ENCODE measurements around the gene DNASE1L1.
A peak's percentile ranks its signal among the peaks of the same experiment; 100 is the strongest.

Gene DNASE1L1

DNA sequence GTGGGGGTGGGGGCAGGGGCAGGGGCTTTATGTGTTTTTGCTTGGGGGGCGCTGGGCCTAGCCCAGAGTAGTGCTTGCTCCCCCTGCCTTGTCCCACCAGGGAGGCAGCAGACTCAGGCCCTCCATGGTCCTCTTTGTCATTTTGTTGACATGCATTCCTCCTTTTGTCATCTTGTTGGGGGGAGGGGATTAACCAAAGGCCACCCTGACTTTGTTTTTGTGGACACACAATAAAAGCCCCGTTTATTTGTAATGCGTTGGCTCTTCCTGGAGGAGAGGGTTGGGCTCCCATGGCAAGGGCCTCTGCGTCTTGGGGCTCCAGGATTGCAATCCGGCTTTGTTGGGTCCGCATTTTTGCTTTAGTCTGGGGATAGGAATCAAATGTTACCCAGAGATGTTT is 27.8 kb downstream of the DNASE1L1 start:
- no peak for DNase-seq

DNA sequence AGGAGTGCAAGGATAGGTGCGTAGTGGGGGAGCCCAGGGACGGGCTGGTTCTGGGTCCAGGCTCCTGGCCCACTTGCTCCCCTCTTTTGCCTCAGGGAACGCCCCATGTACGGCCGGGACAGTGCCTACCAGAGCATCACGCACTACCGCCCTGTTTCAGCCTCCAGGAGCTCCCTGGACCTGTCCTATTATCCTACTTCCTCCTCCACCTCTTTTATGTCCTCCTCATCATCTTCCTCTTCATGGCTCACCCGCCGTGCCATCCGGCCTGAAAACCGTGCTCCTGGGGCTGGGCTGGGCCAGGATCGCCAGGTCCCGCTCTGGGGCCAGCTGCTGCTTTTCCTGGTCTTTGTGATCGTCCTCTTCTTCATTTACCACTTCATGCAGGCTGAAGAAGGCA is 28.3 kb downstream of the DNASE1L1 start:
- no peak for DNase-seq

DNA sequence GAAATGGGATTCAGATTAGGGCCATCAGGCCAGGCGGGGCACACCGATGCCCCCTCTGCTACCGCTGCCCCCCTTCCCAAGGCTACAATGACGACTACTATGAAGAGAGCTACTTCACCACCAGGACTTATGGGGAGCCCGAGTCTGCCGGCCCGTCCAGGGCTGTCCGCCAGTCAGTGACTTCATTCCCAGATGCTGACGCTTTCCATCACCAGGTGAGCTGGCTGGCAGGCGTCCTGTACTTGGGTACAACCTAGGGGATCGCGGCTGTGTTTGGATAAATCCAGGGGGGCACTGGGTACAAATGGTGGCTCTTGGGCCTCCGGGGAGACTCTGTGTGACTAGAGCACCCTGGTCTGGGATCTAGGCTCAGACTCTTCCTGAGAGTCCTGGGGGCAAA is 28.9 kb downstream of the DNASE1L1 start:
- no peak for DNase-seq

DNA sequence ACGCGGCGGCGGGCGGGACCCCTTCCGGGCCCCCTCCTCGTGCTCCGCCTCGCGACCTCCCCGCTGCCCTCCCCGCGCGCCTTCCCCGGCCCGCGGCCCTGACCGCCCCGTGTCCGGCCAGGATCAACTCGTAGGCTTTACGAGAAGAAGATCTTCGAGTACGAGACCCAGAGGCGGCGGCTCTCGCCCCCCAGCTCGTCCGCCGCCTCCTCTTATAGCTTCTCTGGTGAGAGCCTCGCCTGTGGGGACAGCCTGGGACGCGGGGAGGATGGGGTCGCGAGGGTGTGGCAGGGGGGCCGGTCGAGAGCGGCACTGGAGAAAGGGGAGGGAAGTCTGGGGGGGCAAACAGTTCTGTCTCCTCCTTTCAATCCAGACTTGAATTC is 29.5 kb downstream of the DNASE1L1 start:
- no peak for DNase-seq

DNA sequence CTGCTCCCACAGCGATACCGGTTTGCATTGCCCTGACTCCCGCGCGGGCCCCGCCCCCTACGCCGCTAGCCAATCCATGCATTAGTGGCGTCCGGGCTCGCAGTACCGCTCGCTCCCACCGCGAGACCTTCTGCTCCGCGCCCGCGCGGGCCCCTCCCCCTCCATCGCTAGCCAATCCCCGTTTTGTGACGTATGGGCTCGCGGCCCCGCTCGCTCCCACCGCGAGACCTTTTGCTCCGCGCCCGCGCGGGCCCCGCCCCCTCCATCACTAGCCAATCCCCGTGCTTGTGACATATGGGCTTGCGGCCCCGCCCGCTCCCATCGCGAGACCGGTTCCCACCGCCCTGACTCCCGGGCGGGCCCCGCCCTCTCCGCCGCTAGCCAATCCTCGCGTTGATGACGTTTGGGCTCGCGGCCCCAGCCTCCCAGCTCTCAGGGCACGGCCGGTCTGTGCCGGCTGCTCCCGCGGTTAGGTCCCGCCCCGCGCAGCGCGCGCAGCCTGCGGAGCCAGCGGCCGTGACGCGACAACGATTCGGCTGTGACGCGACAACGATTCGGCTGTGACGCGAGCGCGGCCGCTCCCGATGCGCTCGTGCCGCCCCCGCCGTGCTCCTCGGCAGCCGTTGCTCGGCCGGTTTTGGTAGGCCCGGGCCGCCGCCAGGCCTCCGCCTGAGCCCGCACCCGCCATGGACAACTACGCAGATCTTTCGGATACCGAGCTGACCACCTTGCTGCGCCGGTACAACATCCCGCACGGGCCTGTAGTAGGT is 30.1 kb downstream of the DNASE1L1 start, which contains the start of gene EMD:
Gene EMD (plus strand): TSS at position 497 of the 770 bp plus-strand sequence. CDS start 190 bp downstream, at position 687.
- DNase-seq = peak; percentile 98

DNA sequence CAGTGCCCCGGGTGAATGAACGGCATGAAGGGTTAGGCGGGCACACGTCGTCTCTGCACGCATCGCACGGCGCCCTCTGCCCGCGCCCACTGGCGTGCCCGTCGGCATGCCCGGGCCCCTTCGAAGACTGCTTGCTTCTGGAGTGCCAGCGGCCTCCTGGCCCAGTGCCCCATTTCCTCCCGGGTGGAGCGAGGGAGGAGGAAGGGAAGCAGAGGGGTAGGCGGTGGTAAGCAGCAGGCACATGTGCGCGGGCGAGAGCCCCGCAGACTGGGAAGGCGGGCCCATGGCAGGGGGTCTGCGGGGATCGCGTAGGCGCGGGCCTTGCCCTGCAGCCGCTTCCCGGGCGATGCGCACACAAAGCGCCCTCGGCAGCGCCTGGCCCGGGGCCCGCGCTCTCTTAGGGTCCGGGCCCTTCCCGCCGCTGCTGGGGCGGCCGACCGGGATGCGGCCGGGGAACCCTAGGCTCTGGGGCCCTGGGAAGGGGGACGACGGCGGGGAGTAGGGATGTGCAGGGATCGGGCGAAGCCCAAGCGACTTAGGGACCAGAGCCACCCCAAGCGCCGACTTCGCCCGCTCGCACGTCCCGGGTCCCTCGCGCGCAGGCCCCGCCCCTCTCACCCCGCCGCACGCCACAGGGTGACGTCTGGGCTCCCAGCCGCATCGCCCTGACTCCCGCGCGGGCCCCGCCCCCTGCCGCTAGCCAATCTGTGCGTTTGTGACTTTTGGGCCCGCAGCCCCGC is 30.8 kb downstream of the DNASE1L1 start:
- peak; percentile 48 for DNase-seq

DNA sequence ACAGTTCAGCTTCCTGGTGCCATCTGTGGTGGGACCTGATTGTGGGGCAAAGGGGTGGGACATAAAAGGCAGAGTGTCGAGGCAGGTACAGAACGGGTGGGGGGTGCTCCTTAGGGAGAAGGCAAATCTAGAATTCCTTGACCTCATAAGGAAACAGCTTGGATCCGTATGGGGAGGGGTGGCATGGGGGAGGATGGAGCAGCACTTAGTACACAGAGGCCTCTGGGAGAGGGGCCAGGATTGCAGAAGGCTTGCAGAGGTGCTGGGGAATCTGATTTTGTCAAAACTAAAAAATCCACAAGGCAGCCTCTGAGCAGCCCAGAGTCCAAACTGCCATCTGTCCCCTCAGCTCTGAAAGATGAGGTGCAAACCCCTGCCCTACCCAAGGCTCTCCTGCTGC is 32.3 kb downstream of the DNASE1L1 start:
- DNase-seq = peak; percentile 56

DNA sequence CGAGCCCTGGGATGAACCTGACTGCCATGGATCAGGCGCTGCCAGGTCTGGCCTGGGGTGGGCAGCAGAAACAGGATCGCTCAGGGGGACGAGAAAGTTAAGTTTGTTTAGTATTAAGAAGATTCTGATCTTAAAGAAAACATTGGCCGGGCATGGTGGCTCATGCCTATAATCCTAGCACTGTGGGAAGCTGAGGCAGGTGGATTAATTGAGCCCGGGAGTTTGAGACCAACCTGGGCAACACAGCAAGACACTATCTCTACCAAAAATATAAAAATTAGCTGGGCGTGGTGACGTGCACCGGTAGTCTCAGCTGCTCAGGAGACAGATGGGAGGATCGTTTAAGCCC is 33.9 kb downstream of the DNASE1L1 start:
- DNase-seq = no peak

DNA sequence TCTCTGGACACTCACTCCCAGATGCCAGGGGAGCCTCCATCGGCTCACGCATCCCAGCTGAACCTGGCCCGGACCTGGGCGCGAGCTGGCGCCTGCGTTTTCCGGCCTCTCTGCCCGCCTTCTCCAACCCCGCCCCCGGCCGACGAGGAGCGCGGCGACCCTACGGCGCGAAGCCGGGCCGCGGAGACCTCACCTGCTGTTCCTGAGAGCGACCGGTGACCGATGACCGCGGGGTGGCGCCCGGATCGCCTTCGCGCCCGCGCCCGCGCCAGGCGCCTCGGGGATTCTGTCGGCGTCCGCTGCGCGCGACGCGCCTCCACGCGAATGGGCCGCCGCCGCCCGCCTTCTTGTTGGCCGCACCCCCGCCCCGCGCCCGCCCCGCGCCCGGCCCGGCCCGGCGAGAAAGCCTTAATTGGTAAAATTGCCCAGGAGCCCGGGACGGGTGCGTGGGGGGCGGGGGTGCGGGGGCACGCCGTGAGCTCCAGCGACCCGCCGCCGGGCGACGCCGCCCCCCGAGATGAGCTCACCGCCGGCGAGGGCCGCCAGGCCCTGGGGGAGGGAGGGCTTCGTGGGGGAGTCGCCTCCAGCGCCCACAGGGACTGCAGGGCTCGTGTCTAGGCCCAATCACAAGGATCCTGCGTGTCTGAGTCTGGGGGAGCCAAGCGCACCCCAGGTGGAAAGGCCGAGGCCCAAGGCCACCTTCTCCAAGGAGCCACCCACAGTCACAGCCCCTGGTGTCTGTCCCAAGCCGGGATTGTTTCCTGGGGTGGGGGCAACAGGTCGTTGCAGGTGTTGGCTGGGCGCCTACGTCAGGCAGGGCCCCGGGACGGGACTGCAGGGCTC is 34.5 kb downstream of the DNASE1L1 start, which contains the start of gene FLNA:
Gene FLNA (minus strand): TSS at position 322 of the 843 bp plus-strand sequence. CDS start 3,389 bp downstream, outside the sequence.
- DNase-seq = peak; percentile 73

DNA sequence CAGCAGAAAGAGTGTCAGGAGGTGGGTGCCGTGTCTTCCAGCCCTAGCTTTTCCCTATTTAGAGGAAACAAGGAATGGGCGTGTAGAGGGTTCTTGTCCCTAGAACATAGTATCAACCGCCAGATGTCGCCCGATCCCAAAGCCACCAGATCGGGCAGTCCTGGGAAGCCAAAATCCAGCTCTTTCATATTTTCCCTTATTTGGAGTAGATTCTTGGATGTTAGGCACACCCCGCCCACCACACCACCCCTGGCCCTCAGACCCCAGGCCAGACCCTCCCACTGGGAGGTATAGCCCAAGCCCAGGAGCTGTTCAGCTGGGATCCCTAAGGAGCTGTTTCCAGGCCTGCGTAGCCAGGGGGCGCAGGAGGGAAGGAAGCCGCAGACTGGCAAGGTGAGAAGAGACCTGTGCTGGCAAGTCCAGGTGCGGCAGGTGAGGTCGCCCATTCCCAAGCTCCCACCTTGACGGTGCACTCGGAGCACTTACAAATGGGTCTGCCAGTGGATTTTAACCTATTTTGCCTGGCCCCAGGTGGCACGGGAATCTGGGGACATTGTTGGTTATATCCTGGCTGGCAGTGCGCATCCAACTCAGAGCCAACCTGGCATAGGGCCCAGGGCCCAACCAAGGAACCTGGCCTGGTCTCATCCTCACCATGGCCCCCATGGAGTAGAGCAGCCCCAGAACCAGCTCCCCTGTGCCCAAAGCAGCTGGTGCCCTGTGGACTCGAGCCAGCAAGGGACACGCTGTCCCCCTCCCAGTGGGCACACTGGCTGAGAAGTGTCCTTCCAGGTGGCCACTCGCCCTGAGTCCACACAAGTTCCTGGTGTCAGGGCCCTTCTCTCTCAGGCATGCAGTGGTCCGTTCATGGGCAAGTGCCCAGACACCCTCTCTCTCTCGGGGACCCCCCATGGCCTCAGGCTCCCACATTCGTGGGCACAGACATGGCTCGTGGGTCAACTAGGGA is 35.4 kb downstream of the DNASE1L1 start:
- peak; percentile 91 for DNase-seq

DNA sequence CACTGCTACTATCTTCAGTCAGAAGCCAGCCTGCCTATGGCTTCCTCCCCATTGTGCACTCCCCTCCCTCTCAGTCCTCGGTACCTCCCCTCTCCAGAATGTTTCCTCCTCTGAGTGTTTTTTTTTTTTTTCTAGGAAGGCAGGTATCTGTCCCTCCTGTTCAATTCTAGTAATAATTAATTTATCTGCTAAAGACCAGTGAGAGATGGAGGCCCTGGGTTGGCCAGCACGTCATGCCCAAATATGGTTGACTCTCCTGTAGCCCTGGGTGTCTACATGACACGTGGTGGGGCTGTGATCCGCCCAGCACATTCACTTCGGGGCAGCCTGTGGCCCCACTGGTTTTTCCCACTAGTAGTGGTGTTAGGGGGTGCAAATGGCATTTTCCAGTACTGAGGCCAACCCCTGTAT is 36.4 kb downstream of the DNASE1L1 start:
- peak; percentile 74 for DNase-seq

DNA sequence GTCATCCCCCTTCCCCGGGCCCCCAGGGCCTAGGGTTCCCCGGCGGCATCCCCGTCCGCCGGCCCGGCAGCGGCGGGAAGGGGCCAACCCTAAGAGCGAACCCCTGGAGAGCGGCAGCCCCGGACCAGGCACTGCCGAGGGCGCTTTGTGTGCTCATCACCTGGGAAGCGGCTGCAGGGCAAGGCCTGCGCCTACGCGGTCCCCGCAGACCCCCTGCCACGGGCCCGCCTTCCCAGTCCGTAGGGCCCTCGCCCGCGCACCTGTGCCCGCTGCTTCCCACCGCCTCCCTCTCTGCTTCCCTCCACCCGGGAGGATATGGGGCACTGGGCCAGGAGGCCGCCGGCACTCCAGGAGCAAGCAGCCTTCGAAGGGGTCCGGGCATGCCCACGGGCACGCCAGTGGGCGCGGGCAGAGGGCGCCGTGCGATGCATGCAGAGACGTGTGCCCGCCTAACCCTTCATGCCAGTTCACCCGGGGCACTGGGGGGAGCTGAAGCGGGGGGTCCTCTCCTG is 37.2 kb downstream of the DNASE1L1 start:
- DNase-seq = no peak

DNA sequence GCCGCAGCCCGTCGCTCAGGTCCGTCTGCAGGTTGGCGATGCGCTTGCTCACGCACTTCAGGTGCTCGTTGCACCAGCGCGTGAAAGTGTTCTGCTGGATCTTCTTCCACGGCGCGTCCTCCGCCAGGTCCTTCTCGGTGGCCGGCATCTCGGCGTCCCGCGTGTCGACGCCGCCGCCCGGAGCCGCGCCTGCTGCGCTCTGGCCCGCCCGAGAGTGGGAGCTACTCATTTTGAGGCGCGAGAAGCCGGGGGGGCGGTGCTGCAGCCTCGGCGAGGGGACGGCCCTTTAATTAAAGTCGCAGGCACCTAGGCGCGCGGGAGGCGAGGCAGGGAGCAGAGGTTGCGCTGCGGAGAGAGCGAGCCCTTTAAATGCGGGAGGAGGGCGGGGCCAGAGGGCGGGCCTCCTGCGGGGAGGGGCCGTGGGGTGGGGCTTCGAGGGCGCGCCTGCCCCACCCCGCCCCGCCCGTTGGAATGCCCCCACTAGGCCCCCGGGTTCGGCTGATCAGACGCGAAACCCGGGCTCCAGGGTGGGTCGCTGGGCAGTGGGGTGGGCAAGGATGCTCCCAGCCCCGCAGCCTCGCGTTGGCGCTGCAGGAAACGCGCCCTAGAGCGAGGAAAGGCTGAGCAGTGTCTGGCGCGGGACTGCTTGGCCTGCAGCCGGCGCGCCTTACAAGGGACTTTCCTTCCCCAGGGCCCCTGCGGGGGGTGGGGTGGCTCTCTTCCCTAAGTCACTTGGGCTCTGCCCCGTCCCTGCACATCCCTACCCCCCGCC is 37.9 kb downstream of the DNASE1L1 start:
- peak; percentile 95 for DNase-seq

DNA sequence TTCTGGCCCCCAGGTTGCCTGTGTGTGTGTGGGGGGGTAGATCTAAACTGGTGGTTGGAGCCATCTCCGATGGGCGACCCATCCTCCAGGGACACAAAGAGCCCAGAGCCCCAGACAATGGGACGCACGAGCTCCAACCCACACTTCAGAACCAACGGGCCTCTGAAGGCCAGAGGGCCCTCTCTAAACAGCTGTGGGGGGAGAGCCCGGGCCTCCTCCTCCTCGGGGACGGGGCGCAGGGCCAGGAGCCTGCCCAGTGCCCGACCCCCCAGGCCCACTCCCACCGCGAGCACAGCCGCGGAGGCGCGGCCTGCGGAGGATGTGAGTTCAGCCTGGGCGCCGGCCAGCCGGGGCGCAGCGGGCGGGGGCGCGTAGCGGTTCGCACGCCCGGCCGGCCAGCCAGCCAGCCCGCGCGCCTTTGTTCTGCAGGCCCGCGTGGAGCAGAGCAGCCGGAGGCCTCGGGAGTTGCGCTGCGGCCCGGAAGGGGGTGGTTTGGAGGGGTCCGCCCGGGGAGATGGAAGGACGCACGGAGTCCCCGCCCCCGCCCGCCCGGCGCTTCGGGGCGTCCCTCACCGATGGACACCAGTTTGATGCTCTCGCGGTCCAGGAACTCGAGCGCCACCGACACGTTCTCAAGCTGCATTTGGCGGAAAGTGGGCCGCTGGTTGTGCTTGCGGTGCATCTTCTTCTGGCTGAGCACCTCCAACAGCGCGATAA is 38.6 kb downstream of the DNASE1L1 start:
- no peak for DNase-seq

DNA sequence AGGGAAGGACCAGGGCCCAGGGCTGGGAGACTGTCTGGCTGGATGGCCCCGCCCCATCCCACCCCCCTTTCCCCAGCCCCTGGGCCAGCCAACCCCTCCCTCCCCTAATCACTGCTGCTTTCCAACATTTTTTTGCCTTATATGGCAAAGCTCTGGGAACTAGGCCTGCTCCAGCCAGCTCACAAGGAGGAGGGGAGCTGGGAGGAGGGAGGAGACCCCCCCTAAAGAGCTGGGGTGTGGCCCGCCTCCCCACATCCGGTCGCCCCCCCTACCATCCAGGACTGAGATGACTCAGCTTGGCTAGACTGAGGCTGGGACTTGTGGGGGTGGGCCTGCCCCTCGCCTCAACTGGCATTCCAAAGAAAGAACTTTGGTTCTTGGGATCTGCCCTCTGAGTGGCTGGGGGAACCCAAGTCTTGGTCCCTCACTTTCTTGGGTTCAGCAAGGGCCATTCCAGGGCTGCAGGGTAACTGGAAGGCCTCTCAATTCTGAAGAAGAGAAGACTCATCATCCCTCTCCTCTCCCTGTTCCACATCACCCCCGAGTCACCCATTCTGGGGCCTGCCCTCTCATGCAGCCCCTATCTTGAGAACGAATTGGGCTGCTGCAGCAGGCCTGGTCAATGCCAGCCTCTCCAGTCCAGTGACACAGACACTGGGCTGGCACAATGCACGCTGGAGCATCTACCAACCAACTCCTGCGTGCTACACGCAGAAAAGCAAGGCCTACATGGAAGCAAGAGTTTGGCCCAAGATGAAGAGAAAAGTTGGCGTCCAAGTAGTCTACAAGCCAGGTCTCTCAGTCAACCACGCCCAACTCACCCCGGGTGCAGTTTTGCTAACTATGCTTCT is 39.4 kb downstream of the DNASE1L1 start:
- DNase-seq = peak; percentile 97

DNA sequence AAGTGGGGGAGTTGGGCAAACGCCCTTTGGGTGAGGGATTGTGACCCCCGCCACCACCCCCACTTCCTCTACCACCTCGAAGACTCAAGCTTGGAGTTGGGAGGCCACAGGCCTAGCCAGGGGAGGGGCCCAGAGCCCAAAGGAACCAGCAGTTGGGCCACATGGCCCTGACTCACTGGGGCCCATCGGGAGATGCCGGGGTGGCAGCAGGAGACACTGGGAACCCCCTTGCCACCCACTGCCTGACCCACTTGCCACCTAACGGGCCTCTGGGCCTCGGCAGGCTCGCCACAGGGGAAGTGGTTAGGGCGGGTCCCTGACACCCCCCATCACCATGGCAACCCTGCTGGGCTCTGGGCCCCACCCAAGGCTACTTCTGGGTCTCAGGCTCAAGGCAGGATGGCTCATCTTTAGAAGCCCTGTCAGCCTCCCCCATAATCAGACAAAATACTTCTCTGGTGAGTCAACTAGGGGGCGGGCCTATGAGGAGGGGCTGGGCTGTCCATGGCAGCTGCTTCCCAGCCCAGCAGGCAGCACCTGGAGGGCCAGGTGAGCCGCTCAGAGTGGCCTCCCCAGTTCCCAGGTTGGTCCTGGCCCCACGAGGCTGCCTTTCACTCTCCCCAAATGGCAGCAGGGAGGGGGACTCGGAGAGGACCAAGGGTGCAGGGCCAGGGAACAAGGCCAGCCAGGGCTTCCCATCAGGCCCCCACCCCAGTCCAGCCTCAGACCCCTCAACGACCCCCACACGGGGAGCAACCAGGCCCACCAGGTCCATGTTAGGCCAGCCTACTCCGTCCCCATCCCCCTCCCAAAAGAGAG is 40.2 kb downstream of the DNASE1L1 start:
- DNase-seq = peak; percentile 91

DNA sequence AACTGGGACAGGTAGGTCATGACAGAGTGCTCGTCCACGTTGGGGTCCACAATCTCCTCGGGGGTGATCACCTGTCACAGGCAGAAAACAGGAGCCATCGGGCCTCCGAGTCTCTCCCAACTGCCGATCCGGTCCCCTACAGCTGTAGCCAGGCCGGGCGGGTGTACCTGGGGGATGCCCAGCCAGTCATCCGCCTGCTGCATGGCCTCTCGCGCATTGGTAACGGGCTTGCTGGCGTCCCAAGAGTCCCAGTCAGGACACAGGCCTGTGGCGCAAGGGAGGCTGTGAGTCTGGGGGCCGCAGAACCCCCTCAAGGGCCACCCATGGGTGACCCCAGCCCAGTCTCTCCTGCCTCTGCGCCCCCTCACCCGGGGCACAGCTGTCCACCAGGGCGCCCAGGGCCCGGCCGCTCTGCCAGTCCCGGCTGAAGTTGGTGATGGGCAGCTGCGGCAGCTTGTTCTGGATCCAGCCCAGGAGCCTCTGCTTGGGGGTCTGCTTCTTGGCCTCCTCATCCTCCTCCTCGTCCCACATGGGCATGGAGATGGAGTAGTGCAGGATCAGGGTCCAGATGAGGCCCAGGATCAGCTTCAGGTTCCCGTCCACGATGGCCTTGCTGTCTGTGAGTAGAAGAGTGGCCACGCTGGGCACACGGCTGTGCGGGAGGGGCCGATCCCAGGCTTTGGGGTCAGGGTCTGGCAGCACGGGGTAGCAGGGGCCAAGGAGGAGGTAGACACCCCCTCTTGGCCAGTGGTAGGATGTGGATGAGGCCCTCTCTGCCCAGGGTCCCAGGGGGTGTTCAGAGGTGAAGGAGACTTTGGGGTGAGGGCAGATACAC is 41.4 kb downstream of the DNASE1L1 start:
- no peak for DNase-seq

Measured in fibroblast of skin of abdomen (primary cell).